CD4-positive, alpha-beta T cell treated with Interleukin-10 for 1 hour (primary cell): ENCODE measurements around the gene PPP3CA.

Source experiments
- DNase-seq: peaks from one replicate; pipeline ENCODE4 v3.0.0-alpha.2; 2020

The PPP3CA gene

GRCh38 chr4:101081695-101082369 lies 265.5 kb downstream of the PPP3CA start:
- no peak for DNase-seq

- DNase-seq = no peak
Observed at GRCh38 chr4:101081166-101081565, 266.2 kb downstream of the PPP3CA start.

- no peak for DNase-seq
Observed at GRCh38 chr4:101078950-101079349, 268.4 kb downstream of the PPP3CA start.

- no peak for DNase-seq
Observed at GRCh38 chr4:101076032-101076431, 271.3 kb downstream of the PPP3CA start.

- no peak for DNase-seq
Observed at GRCh38 chr4:101075536-101075935, 271.8 kb downstream of the PPP3CA start.

- no peak for DNase-seq
Observed at GRCh38 chr4:101074326-101074725, 273.0 kb downstream of the PPP3CA start.

- no peak for DNase-seq
Observed at GRCh38 chr4:101071241-101071640, 276.1 kb downstream of the PPP3CA start.

GRCh38 chr4:101068115-101068514 lies 279.2 kb downstream of the PPP3CA start:
- DNase-seq = no peak

GRCh38 chr4:101067383-101067782 lies 279.9 kb downstream of the PPP3CA start:
- DNase-seq = no peak

- DNase-seq = no peak
Observed at GRCh38 chr4:101066626-101067170, 280.6 kb downstream of the PPP3CA start.

GRCh38 chr4:101065935-101066485 lies 281.3 kb downstream of the PPP3CA start:
- no peak for DNase-seq

- no peak for DNase-seq
Observed at GRCh38 chr4:101065346-101065745, 282.0 kb downstream of the PPP3CA start.

- DNase-seq = no peak
Observed at GRCh38 chr4:101064541-101065180, 282.7 kb downstream of the PPP3CA start.

- DNase-seq = no peak
Observed at GRCh38 chr4:101055392-101055791, 291.9 kb downstream of the PPP3CA start.

GRCh38 chr4:101050837-101051205 lies 296.5 kb downstream of the PPP3CA start:
- no peak for DNase-seq

- DNase-seq = no peak
Observed at GRCh38 chr4:101050088-101050836, 297.1 kb downstream of the PPP3CA start.

GRCh38 chr4:101049549-101050001 lies 297.8 kb downstream of the PPP3CA start:
- no peak for DNase-seq

GRCh38 chr4:101044766-101045165 lies 302.6 kb downstream of the PPP3CA start:
- DNase-seq = no peak

- DNase-seq = no peak
Observed at GRCh38 chr4:101042847-101043246, 304.5 kb downstream of the PPP3CA start.

GRCh38 chr4:101040776-101041175 lies 306.6 kb downstream of the PPP3CA start:
- no peak for DNase-seq

GRCh38 chr4:101039367-101039766 lies 308.0 kb downstream of the PPP3CA start:
- DNase-seq = peak; percentile 61

- peak; percentile 32 for DNase-seq
Observed at GRCh38 chr4:101037938-101038413, 309.4 kb downstream of the PPP3CA start.

- no peak for DNase-seq
Observed at GRCh38 chr4:101037249-101037648, 310.1 kb downstream of the PPP3CA start.
